K562 (cell line): Measurements from ENCODE around the gene ELOVL2.

ENCODE experiments used
- CEBPB ChIP-seq: fragments of 450-650 bp; IDR thresholded peaks from 2 replicates; pipeline ENCODE4 v1.6.1; 2016; ENCODE audit warnings: missing genetic modification characterization, missing compliant biosample characterization
- CEBPZ ChIP-seq: fragments of 150-350 bp; IDR thresholded peaks from 2 replicates; pipeline ENCODE4 v1.6.1; 2014; ENCODE audit warnings: low read depth, mild to moderate bottlenecking, low read length, borderline replicate concordance
- CHD4 ChIP-seq: fragments of 200-600 bp; sonication (generic); IDR thresholded peaks from 3 replicates; pipeline ENCODE4 v1.6.1; 2012; ENCODE audit warnings: low read depth, mild to moderate bottlenecking, mixed read lengths, low read length, inconsistent platforms; ENCODE audit not compliant: insufficient read depth, insufficient replicate concordance, poor library complexity, severe bottlenecking
- CTCF ChIP-seq, 3 experiments: IDR thresholded peaks in 2 of 3; conservative IDR thresholded peaks in 1 of 3; 2 replicates each; pipeline ENCODE4 v1.5.1; 2011 to 2012; ENCODE audit warnings: low read length in 3 of 3, mild to moderate bottlenecking in 3 of 3, control low read depth in 2 of 3, improper control_type of control experiment in 1 of 3, inconsistent platforms in 1 of 3, low read depth in 1 of 3, mixed read lengths in 1 of 3, moderate library complexity in 1 of 3; ENCODE audit not compliant: insufficient read depth in 2 of 3
- KLF16 ChIP-seq: IDR thresholded peaks from 2 replicates; pipeline ENCODE4 v1.6.1; 2016; ENCODE audit warnings: antibody characterized with exemption
- KLF6 ChIP-seq: fragments of 250-450 bp; sonication (Bioruptor Pico); IDR thresholded peaks from 2 replicates; pipeline ENCODE4 v1.4.0; 2020; ENCODE audit warnings: mild to moderate bottlenecking, moderate library complexity, borderline replicate concordance
- TCF7L2 ChIP-seq: fragments of 150-350 bp; IDR thresholded peaks from 2 replicates; pipeline ENCODE4 v1.6.1; 2016; ENCODE audit warnings: low read depth, mild to moderate bottlenecking, low read length, moderate library complexity
- ZNF140 ChIP-seq: fragments of 250-450 bp; sonication (Bioruptor Pico); IDR thresholded peaks from 2 replicates; pipeline ENCODE4 v1.8.0; 2021; ENCODE audit warnings: moderate library complexity, mild to moderate bottlenecking, inconsistent platforms
- ZNF324 ChIP-seq: fragments of 250-450 bp; sonication (Bioruptor Pico); IDR thresholded peaks from 2 replicates; pipeline ENCODE4 v1.4.0; 2020; ENCODE audit warnings: mild to moderate bottlenecking
- TF ChIP-seq, protein P1 (sequence below): fragments of 450-650 bp; IDR thresholded peaks from 2 replicates; pipeline ENCODE4 v1.7.1; 2018; ENCODE audit warnings: mild to moderate bottlenecking, low read depth; ENCODE audit not compliant: partially characterized antibody

DNA sequence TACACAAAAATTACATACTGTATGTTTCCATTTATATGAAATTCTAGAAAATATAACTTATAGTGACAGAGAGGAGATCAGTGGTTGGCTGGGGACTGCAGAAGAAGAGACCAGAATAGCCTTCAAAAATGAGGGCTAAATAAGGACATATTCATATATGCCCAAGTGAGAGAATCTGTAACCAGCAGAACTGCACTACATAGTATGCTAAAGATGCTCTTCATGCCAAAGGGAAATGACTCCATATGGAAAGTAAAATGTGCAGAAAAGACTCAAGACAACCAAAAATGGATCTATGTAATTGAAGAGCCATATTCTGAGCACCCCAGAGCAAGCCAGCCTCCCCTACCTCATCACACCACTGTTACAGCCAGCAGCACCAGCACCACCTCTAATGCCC is 29.0 kb downstream of the ELOVL2 start:
- no peak for TF ChIP-seq CTCF (IDR thresholded peaks at IDR 0.05 in 2 of 3, conservative IDR thresholded peaks at IDR 0.05 in 1 of 3; ENCODE audit: insufficient read depth in 2 of 3, low read depth in 1 of 3, low read length in 3 of 3)
- no peak for TF ChIP-seq ZNF324 (CRISPR knock-in tag)
- TF ChIP-seq CHD4: no peak
- no peak for TF ChIP-seq CEBPZ
- TF ChIP-seq KLF6: no peak
- TF ChIP-seq ZNF140: no peak
- no peak for TF ChIP-seq KLF16
- TF ChIP-seq TCF7L2: no peak
- TF ChIP-seq CEBPB (tag): no peak
- TF ChIP-seq, protein P1, sequence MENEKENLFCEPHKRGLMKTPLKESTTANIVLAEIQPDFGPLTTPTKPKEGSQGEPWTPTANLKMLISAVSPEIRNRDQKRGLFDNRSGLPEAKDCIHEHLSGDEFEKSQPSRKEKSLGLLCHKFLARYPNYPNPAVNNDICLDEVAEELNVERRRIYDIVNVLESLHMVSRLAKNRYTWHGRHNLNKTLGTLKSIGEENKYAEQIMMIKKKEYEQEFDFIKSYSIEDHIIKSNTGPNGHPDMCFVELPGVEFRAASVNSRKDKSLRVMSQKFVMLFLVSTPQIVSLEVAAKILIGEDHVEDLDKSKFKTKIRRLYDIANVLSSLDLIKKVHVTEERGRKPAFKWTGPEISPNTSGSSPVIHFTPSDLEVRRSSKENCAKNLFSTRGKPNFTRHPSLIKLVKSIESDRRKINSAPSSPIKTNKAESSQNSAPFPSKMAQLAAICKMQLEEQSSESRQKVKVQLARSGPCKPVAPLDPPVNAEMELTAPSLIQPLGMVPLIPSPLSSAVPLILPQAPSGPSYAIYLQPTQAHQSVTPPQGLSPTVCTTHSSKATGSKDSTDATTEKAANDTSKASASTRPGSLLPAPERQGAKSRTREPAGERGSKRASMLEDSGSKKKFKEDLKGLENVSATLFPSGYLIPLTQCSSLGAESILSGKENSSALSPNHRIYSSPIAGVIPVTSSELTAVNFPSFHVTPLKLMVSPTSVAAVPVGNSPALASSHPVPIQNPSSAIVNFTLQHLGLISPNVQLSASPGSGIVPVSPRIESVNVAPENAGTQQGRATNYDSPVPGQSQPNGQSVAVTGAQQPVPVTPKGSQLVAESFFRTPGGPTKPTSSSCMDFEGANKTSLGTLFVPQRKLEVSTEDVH: no peak
